Activated CD8-positive, alpha-beta memory T cell treated with anti-CD3 and anti-CD28 coated beads for 4 hours (primary cell): ENCODE data around the gene SYT6.

ENCODE experiments used
- DNase-seq, 2 donors: peaks; one replicate each; pipeline ENCODE4 v3.0.0-alpha.2; 2020; ENCODE audit warnings: low read depth in 2 of 2

SYT6 gene

DNA sequence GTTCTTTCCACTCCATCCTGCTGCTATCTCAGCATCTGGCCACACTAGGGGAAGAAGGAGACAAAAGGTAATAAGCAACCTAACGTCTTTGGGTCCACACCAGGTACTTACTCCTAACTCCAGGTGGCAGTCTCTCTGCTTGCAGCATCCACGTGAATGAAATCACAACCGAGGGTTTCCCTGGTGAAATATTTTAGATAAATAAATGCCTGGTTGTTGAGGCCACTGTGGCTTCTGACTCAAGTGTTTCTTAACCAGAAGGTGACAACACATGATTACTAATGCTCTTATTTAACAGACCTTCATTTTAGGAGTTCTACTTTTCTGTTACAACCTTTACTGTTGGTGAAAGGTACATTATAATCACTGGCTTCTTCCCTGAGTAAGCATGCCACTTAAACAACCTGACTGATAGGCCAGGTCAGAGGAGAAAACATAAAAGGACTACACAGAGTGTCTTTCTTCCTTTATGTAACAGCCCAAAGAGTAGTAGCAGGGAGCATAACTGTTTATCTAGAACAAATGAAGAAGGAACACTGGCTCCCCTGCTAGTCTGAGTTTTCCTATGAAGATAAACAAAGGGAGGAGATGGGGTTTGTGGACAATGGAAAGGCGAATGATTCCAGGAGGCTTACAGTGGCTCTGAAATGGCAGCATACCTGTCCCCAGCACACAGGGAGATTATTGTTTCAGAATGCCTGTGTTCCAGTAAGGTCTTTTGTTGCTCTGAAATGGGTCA is 59.9 kb downstream of the SYT6 start:
- DNase-seq, result no peak

- DNase-seq, result no peak
These were observed 61.2 kb downstream of the SYT6 start for GRCh38 chr1:114092186-114093062.

DNA sequence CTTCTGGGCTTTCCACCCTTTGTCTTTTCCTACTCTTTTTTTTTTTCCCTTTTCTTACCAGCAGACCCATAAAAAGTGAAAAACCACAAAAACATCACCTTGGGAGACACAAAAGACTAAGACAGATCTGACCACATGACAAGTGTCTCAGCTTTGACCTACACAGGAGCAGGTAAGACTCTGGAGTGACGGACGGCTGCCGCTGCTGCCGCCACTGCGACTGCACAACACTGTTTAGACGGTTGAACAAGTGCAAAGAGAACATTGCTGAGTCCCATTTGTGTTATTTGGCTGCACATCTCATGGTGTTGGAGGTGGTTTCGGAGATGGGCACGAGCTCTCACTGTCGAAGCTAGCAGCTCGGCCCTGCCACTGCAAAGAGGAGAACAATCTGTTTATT is 62.0 kb downstream of the SYT6 start:
- no peak for DNase-seq

- no peak for DNase-seq
These were observed 62.7 kb downstream of the SYT6 start for GRCh38 chr1:114090738-114091505.

DNA sequence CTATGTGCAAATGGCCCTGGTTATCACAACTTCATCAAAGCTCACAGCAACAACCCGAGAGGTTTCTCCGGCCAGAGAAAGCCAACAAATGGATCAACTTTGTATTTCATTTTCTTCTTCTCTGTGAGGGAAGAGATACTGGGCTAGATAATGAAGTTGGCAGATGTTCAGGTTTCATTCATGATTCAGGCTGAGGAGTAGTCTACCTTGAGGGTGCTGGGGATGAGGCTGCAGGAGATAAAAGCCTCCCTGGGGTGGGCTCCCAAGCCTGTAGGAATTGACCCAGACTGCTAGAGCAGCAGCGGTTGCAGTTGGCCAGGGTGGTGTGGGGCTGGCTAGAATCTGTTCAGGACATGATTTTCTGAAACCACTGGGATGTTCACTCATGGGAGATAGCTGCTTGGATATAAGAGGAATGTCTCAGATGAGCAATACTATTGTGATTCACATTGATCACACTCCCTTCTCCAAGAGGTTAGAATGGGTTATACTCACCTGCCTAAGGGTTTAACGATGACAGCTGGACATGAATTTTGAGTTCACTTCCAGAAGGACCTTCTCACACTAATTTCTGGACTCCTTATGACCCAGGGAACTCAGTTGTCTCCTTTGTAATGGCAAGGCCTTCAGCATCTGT is 64.0 kb downstream of the SYT6 start:
- DNase-seq, result no peak

DNA sequence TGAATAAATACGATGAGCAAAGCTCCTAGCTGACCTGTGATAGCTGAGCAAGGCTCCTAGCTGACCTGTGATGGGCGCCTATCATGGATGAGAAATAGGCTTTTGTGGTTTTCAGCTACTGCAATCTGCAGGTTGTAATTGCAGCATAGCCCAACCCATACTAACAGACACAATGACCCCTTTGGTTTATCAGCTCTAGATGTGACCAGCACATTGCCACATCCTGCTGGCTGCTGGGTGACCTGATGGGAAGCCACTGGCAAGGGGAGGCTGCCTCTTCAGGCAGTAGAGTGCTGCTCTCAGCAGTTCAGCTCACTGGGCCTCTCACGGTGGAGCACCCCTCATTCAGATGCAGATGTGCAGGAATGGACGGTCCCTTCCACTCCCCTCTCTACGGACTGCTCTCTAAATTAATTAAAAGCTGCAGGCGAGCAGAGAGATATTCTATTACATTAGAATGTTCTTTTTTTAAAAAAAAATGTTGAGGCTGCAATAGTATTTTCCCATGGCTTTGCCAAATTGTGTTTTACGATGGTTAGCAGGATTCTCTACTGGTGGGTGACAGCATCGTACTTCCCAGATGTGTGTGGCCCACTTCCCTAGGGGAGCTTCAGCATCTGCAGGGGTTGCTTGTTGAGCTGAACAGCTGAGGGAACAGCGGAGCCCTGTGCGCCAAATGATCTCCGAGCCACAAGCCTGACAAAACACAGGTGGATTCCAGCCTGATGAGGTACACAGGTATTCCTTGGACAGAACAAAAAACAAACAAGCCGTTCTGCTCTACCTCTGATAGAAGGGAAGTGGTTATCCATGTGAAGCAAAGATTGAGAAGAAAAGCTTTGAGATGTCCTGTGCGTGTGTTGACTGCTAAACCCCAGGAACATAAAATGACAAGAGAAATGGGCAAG is 65.0 kb downstream of the SYT6 start:
- no peak for DNase-seq

GRCh38 chr1:114087495-114087894 is 66.2 kb downstream of the SYT6 start:
- DNase-seq, result no peak

- no peak for DNase-seq
These were observed 66.9 kb downstream of the SYT6 start for GRCh38 chr1:114086601-114087368.

- DNase-seq, result no peak
These were observed 70.6 kb downstream of the SYT6 start for GRCh38 chr1:114082867-114083585.

DNA sequence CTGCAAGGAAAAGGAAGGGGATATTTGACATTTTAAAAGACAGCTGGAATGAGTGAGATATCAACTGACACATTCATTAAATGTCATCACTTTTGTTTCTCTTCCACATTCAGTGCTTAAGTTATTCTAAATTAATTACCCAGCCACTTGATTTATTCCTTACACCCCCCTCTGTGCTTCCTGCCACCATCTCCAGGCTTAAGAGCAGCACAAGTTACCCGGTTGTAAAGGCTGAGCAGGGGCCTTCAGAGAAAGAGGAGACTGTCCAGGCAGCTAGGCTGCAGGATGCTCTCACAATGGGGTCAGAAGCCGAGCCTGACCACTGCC is 71.4 kb downstream of the SYT6 start:
- no peak for DNase-seq

DNA sequence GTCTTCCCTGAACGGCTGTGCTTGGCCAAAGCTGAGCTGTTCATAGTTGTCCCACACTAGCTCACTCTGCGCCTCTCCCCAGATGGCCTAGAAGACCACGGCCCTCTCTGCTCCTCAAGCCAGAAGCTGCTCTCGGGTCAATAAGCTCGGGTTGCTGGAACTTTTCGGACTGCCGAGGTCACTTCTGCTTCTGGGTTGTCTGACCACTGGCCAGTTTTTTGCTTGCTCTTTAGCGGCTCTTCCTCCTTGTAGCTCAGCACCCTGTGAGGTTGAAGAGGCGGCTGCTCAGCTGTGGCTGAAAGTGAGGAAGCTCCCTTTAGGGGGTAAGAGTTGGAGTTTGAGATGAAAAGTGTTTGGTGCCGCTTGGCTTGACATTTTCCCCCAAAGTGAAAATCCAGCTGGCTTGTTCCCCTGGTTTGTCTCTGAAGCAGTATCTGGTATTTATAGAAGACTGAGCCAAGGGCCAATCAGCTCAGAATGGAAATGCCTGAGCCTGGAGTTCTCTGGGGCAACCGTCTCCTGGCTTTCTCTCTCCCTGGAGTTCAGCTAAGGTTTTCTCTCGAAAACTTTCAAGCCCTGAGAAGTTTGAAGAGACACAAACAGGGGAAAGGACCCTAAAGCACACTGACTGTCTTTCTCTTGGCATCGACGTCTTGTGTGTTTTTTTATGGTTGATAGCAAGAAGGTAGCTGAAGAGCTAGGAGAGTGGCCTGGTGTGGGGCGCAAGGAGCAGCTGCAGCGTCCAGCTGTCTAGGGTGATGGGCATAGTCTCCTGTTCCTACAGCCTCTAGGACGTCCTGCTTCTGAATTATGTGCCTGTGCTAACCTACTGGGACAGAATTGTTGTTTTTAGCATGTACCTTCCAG is 72.0 kb downstream of the SYT6 start:
- DNase-seq, result no peak

DNA sequence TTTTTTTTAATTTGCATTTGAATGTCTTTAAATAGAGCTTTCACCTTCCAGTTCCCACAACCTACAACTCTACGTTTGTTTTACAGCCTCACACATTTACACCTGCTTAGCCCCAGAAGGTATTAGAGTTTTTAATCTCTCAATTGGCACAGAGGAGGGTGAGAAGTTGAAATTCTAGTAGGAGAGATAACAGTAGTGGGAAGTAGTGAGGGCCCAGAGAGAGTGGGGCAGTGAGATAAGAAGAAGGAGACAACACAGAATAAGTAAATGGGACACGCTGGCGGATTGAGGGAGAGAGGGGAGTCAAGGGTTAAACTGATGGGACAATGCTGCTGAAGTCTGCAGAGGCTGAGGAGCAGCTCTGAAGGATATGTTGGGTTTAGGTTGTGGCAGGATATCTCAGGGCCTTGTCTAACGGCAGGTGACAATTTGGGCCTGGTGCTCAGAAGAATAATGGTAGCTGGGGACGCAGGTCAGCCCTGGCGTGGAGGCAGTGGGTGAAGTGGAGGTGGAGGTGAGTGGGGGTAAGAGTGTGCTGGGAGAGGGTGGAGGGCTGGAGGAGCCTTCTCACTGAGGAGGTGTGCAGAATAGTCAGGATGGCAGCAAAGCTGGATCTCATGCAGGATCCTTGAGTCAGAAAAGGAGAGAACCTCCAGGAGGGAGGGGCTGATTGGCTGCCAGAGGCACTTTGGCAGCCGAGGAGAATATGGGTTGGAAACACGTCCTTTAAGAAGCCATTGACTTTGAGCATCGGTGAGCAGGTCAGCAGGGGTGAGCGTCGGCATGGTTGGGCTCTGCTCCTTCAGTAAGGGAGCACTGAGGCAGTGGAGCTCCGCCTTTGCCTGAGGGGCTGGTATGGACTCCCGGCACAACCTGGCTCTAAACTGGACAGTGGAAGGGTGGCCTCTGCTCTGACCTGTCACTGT is 72.9 kb downstream of the SYT6 start:
- DNase-seq, result no peak

DNA sequence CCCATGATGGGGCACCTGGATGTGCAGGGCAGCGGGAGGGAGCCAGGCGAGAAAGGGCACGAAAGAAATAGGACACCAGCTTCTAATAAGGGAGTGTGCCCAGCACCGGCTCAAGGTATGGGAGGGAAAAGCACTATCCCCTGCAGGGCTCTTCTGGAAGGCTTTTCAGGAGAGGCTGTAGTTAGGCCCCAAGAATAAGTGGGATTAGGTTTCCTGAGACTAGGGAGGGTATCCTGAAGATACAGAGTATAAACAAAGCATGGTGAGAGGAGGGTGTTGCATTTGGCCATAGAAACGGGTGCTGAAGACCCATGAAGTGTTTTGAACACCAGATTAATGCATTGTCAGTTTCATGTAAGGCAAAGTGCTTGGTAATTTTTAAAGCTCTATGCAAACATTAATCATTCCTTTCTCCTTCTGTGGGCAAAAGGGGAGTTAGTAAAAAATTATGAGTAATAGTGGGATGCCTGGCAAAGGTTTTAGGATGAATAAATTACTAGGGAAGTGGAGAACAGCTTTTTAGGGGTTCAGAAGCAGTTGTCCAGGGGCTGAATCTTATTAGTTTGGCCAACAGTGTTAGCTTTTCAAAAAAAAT is 74.0 kb downstream of the SYT6 start:
- no peak for DNase-seq

- DNase-seq, result no peak
These were observed 75.6 kb downstream of the SYT6 start for GRCh38 chr1:114078116-114078515.

GRCh38 chr1:114077188-114077587 is 76.5 kb downstream of the SYT6 start:
- DNase-seq, result no peak

DNA sequence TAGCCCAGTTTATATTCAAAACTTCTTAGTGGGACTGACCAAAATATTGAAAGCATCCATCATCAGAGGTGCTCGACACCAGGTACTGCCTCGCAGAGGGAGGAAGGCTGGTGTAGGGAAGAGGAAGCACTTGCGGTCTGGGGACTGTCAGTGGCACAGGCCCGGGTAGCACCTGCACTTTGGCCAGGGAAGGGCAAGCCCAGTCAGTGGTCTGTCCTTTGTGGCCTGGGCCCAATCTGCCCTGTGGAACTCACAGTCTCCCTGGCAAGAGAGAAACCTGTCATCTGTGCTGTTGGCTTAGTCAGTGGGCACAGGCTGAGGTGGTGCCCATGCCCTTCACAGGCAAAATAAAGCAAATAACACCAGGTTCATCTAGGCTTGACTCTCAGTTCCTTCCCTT is 77.4 kb downstream of the SYT6 start:
- no peak for DNase-seq
